CD4-positive, alpha-beta T cell (primary cell): ENCODE results near the gene MFN1. TPM values are rescaled to one million over a fixed set of nuclear protein-coding genes. Genes with fewer than 3 reads are reported as not detected.

ENCODE experiments used
- ATAC-seq: fragments of 200-7000 bp; cut with Tn5 transposase; one replicate; pipeline ENCODE4 v1.10.0; 2022; ENCODE audit warnings: mild to moderate bottlenecking; ENCODE audit not compliant: poor library complexity
- CTCF ChIA-PET: fragments of 350-600 bp; sonication (Branson Sonifier 250); formaldehyde crosslinking; loops from one replicate; lab custom pipeline; 2021; ENCODE audit warnings: antibody characterized with exemption, inconsistent platforms; lab: Charles Lee
- POLR2A ChIA-PET: fragments of 350-600 bp; sonication (Branson Sonifier 250); formaldehyde crosslinking; loops from one replicate; lab custom pipeline; 2021; ENCODE audit warnings: antibody characterized with exemption, inconsistent platforms; lab: Charles Lee
- DNase-seq, 14 experiments: peaks; one replicate each; pipeline ENCODE4 v3.0.0-alpha.2; 2013 to 2020; ENCODE audit warnings: mixed read lengths in 2 of 14
- H3K27ac ChIP-seq, 2 donors: one replicate each; pipeline versions ENCODE4 v1.5.1 to v1.7.0; 2013; ENCODE audit warnings: low read length in 2 of 2, low read depth in 1 of 2, mild to moderate bottlenecking in 1 of 2
- H3K27me3 ChIP-seq, 2 experiments: 1 replicate in 1 of 2; 2 replicates in 1 of 2; pipeline versions ENCODE4 v1.6.1 to v1.7.0; 2013; ENCODE audit warnings: low read length in 2 of 2, control low read depth in 1 of 2, mild to moderate bottlenecking in 1 of 2, moderate library complexity in 1 of 2; ENCODE audit not compliant: insufficient read depth in 2 of 2, control insufficient read depth in 1 of 2
- H3K36me3 ChIP-seq: one replicate; pipeline ENCODE4 v1.6.1; 2013; ENCODE audit warnings: low read length, control low read depth; ENCODE audit not compliant: insufficient read depth
- H3K4me1 ChIP-seq: one replicate; pipeline ENCODE4 v1.6.1; 2013; ENCODE audit warnings: low read length, control low read depth; ENCODE audit not compliant: insufficient read depth
- H3K4me3 ChIP-seq: one replicate; pipeline ENCODE4 v1.5.1; 2013; ENCODE audit warnings: mild to moderate bottlenecking, low read length, moderate library complexity
- H3K9me3 ChIP-seq, 2 experiments: 1 replicate in 1 of 2; 2 replicates in 1 of 2; pipeline versions ENCODE4 v1.6.1 to v1.7.0; 2013; ENCODE audit warnings: low read length in 2 of 2, mild to moderate bottlenecking in 2 of 2, control low read depth in 1 of 2, moderate library complexity in 1 of 2; ENCODE audit not compliant: control insufficient read depth in 1 of 2, insufficient read depth in 1 of 2
- H3K27ac Mint-ChIP-seq: one replicate; pipeline ENCODE4 v1.8.0; 2020; ENCODE audit warnings: mixed read lengths
- H3K27me3 Mint-ChIP-seq: one replicate; pipeline ENCODE4 v1.8.0; 2021; ENCODE audit warnings: mixed read lengths
- H3K36me3 Mint-ChIP-seq: one replicate; pipeline ENCODE4 v1.8.0; 2021; ENCODE audit warnings: low read depth, mixed read lengths
- H3K4me1 Mint-ChIP-seq: one replicate; pipeline ENCODE4 v1.8.0; 2021; ENCODE audit warnings: low read depth, mixed read lengths
- H3K4me3 Mint-ChIP-seq: one replicate; pipeline ENCODE4 v1.8.0; 2020; ENCODE audit warnings: mild to moderate bottlenecking, mixed read lengths
- H3K9me3 Mint-ChIP-seq: one replicate; pipeline ENCODE4 v1.8.0; 2020; ENCODE audit warnings: mixed read lengths
- CTCF ChIP-seq: fragments of 200-600 bp; IDR thresholded peaks from one replicate; pipeline ENCODE4 v1.8.0; 2022; ENCODE audit warnings: antibody characterized with exemption, mild to moderate bottlenecking
- intact Hi-C, 2 experiments: fragments of 100-400 bp; cut with DNase I in 1 of 2; cut with micrococcal nuclease in 1 of 2; formaldehyde crosslinking; loops; one replicate each; pipeline versions ENCODE4 v1.15.1 to v1.9.0; 2023 to 2025; cut with DNase I, micrococcal nuclease
- total RNA-seq, 174 experiments: library from RNA in 2 of 174; stranded (reverse) in 2 of 174; gene quantifications; one replicate each; pipeline ENCODE4 v1.2.3 and lab custom pipeline; 2021 to 2026

Gene MFN1
- total RNA-seq, 2 experiments from 2014 or later: 20.7 to 26.1 TPM

GRCh38 chr3:179438841-179439240 is 91.3 kb downstream of the MFN1 start:
- ChIA-PET CTCF (no interaction called here), POLR2A (no interaction called here)
- TF ChIP-seq CTCF: no peak
- DNase-seq (peak in 4 of 14 experiments; percentile 6 to 28 (median 14)), ATAC-seq (no peak)
- no peaks in the 10 kb centered on the region for H3K36me3 Mint-ChIP-seq
- no peak overlapping the region for H3K27ac Mint-ChIP-seq
- H3K9me3 ChIP-seq: no peaks in the 10 kb centered on the region
- no peaks in the 10 kb centered on the region for H3K9me3 Mint-ChIP-seq
- no peak overlapping the region for H3K27ac ChIP-seq
- intact Hi-C loops: no loop called here
- no peaks in the 10 kb centered on the region for H3K4me1 Mint-ChIP-seq
- peaks cover 4% of the 10 kb centered on the region for H3K27me3 Mint-ChIP-seq
- H3K4me3 Mint-ChIP-seq: no peak overlapping the region
- H3K4me1 ChIP-seq: no peaks in the 10 kb centered on the region
- no peaks in the 10 kb centered on the region for H3K36me3 ChIP-seq
- no peaks in the 10 kb centered on the region for H3K27me3 ChIP-seq
- H3K4me3 ChIP-seq: no peak overlapping the region

Other genes starting within 250 kb of the MFN1 start
- 10 to 100 TPM; 57.1 to 63.1 TPM for gene PIK3CA, start 199.4 kb upstream of the MFN1 start, total RNA-seq
- under 1 TPM; 0.58 to 0.70 TPM for gene KCNMB3, start 96.6 kb upstream of the MFN1 start, total RNA-seq
- 10 to 100 TPM; 88.1 to 90.8 TPM for gene ZNF639, start 24.7 kb upstream of the MFN1 start, total RNA-seq
- under 1 TPM; 0.41 to 0.56 TPM for gene GNB4, start 103.8 kb downstream of the MFN1 start, total RNA-seq
- gene ACTL6A, start 215.2 kb downstream of the MFN1 start, total RNA-seq: 10 to 100 TPM; 19.0 to 19.3 TPM